ENCODE data around the gene DCP1A.
A peak's percentile ranks its signal among the peaks of the same experiment; 100 is the strongest.

The DCP1A gene

GRCh38 chr3:53347261-53348064 lies at the start of gene DCP1A:
DCP1A (minus strand) TSS chr3:53347543; CDS start chr3:53347517, 26 bp downstream.
- TF ChIP-seq CTCF (IDR thresholded peaks at IDR 0.05; ENCODE audit: control insufficient read depth, insufficient read depth, low read depth, low read length, missing control alignments), result no peak
- peak within 1 kb of the TSS; percentile 92 for H3K4me3 ChIP-seq (ENCODE audit: control insufficient read depth, low read depth, low read length)
- peak; percentile 89 for DNase-seq (ENCODE audit: low read depth)

GRCh38 chr3:53384465-53385423 lies 37.4 kb upstream of the DCP1A start:
- no peak overlapping the region for H3K4me3 ChIP-seq (ENCODE audit: control insufficient read depth, low read depth, low read length)
- DNase-seq (ENCODE audit: low read depth), result no peak
- TF ChIP-seq CTCF (IDR thresholded peaks at IDR 0.05; ENCODE audit: control insufficient read depth, insufficient read depth, low read depth, low read length, missing control alignments), result no peak

GRCh38 chr3:53382106-53382505 lies 34.8 kb upstream of the DCP1A start:
- DNase-seq (ENCODE audit: low read depth), result no peak
- TF ChIP-seq CTCF (IDR thresholded peaks at IDR 0.05; ENCODE audit: control insufficient read depth, insufficient read depth, low read depth, low read length, missing control alignments), result no peak
- no peak overlapping the region for H3K4me3 ChIP-seq (ENCODE audit: control insufficient read depth, low read depth, low read length)

GRCh38 chr3:53380306-53380705 lies 33.0 kb upstream of the DCP1A start:
- DNase-seq (ENCODE audit: low read depth), result no peak
- H3K4me3 ChIP-seq (ENCODE audit: control insufficient read depth, low read depth, low read length), result no peak overlapping the region
- no peak for TF ChIP-seq CTCF (IDR thresholded peaks at IDR 0.05; ENCODE audit: control insufficient read depth, insufficient read depth, low read depth, low read length, missing control alignments)

GRCh38 chr3:53379898-53380297 lies 32.6 kb upstream of the DCP1A start:
- TF ChIP-seq CTCF (IDR thresholded peaks at IDR 0.05; ENCODE audit: control insufficient read depth, insufficient read depth, low read depth, low read length, missing control alignments), result no peak
- DNase-seq (ENCODE audit: low read depth), result no peak
- H3K4me3 ChIP-seq (ENCODE audit: control insufficient read depth, low read depth, low read length), result no peak overlapping the region

GRCh38 chr3:53377794-53378193 lies 30.5 kb upstream of the DCP1A start:
- TF ChIP-seq CTCF (IDR thresholded peaks at IDR 0.05; ENCODE audit: control insufficient read depth, insufficient read depth, low read depth, low read length, missing control alignments), result no peak
- DNase-seq (ENCODE audit: low read depth), result no peak
- no peak overlapping the region for H3K4me3 ChIP-seq (ENCODE audit: control insufficient read depth, low read depth, low read length)
